GM12865 (cell line): ENCODE results near the gene JOSD1.

Experiments used
- DNase-seq: peaks from one replicate; pipeline ENCODE4 v3.0.0; 2010; ENCODE audit warnings: low read depth
- H3K4me3 ChIP-seq: 2 replicates; pipeline ENCODE4 v1.5.1; 2011; ENCODE audit warnings: mild to moderate bottlenecking, low read depth, low read length, control low read depth
- CTCF ChIP-seq: IDR thresholded peaks from 2 replicates; pipeline ENCODE4 v1.5.1; 2011; ENCODE audit warnings: low read length, control low read depth, low read depth, inconsistent platforms; ENCODE audit not compliant: insufficient read depth; ENCODE audit errors: missing control alignments

Gene JOSD1

GRCh38 chr22:38741576-38741975 lies 40.8 kb upstream of the JOSD1 start:
- no peak for TF ChIP-seq CTCF
- no peak overlapping the region for H3K4me3 ChIP-seq
- DNase-seq: no peak

GRCh38 chr22:38741166-38741565 lies 40.4 kb upstream of the JOSD1 start:
- DNase-seq: no peak
- no peak overlapping the region for H3K4me3 ChIP-seq
- no peak for TF ChIP-seq CTCF

- H3K4me3 ChIP-seq: no peak overlapping the region
- no peak for TF ChIP-seq CTCF
- DNase-seq: no peak
Measured at GRCh38 chr22:38740754-38741153, 40.0 kb upstream of the JOSD1 start.

GRCh38 chr22:38740116-38740723 lies 39.5 kb upstream of the JOSD1 start:
- no peak for DNase-seq
- H3K4me3 ChIP-seq: no peak overlapping the region
- TF ChIP-seq CTCF: no peak

GRCh38 chr22:38739300-38740055 lies 38.7 kb upstream of the JOSD1 start:
- no peak overlapping the region for H3K4me3 ChIP-seq
- DNase-seq: no peak
- no peak for TF ChIP-seq CTCF

- TF ChIP-seq CTCF: no peak
- H3K4me3 ChIP-seq: no peak overlapping the region
- DNase-seq: no peak
Measured at GRCh38 chr22:38738475-38739070, 37.8 kb upstream of the JOSD1 start.
